RWPE1 (cell line): ENCODE results near the gene HMBS.
"Not testable (repeated sequence)": the region's sequence is repeated elsewhere in the genome, so short reads cannot be mapped to it uniquely, and the experiment has no call there.

Source experiments
- CTCF ChIA-PET: fragments of 350-600 bp; sonication (Branson Sonifier 250); formaldehyde crosslinking; extraction: SDS; loops from one replicate; lab custom pipeline; 2021; lab: Yijun Ruan, JAX
- POLR2A ChIA-PET: fragments of 400-600 bp; formaldehyde crosslinking; extraction: SDS; loops from one replicate; lab custom pipeline; 2020; ENCODE audit warnings: antibody characterized with exemption; ENCODE audit not compliant: low non-redundant PET; lab: Yijun Ruan, JAX
- DNase-seq: peaks from one replicate; pipeline ENCODE4 v3.0.0; 2012; ENCODE audit warnings: low spot score
- H3K27ac ChIP-seq: fragments of 450-650 bp; 2 replicates; pipeline ENCODE4 v1.5.1; 2017
- TF ChIP-seq, protein P1 (sequence below): fragments of 450-650 bp; conservative IDR thresholded peaks from 2 replicates; pipeline ENCODE4 v1.5.1; 2017; ENCODE audit warnings: low read depth, mild to moderate bottlenecking

The HMBS gene

DNA sequence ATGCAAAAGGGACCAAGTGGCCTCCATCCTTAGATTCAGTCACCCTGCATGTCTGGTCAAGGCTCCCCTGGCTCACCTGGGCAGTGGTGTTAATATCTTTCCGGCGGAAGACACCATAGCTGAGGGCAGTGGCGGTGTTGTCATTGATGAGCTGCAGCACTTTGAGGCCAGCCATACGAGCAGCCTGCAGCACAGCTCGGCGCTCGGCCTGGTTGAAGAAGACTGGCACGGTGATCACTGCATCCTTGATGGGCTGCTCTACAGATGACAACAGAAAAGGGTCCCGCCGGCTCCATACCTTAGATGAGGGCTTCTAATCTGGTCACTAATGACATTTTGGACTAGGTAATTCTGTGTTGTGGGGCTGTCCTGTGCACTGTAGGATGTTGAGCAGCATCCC lies 30.3 kb upstream of the HMBS start:
- ChIA-PET POLR2A (no interaction called here), CTCF (no interaction called here)
- H3K27ac ChIP-seq: no peak overlapping the region
- no peak for DNase-seq
- TF ChIP-seq, protein P1, sequence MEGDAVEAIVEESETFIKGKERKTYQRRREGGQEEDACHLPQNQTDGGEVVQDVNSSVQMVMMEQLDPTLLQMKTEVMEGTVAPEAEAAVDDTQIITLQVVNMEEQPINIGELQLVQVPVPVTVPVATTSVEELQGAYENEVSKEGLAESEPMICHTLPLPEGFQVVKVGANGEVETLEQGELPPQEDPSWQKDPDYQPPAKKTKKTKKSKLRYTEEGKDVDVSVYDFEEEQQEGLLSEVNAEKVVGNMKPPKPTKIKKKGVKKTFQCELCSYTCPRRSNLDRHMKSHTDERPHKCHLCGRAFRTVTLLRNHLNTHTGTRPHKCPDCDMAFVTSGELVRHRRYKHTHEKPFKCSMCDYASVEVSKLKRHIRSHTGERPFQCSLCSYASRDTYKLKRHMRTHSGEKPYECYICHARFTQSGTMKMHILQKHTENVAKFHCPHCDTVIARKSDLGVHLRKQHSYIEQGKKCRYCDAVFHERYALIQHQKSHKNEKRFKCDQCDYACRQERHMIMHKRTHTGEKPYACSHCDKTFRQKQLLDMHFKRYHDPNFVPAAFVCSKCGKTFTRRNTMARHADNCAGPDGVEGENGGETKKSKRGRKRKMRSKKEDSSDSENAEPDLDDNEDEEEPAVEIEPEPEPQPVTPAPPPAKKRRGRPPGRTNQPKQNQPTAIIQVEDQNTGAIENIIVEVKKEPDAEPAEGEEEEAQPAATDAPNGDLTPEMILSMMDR: no peak

DNA sequence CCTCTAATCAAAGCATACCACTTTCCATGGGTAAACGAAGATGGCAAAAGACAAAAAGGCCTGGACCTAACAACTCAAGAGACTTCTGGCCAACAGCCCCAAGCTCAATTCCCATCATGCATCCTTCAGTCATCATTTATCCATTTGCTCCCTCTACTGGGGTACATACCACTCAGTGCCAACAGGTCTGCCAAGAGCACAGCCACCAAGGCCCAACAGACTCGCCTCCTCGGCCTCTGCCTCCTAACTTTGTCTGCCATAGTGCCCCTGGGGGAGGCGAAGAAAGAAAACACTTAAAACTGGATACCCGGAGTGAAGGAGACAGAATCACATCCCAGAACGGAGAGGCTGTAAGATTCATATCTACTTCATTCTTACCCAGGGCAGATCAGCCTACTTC lies 28.8 kb upstream of the HMBS start:
- CTCF ChIA-PET: interaction anchor here (1.0 to 1.2 kb wide), 2 partner anchors 8 to 11 kb away, joined by 3 to 5 read pairs; partner anchors contain the start of gene VPS11
- peak; percentile 22 for DNase-seq
- POLR2A ChIA-PET: interaction anchor here (0.8 to 1.5 kb wide), 3 partner anchors 8 to 27 kb away, joined by 3 to 8 read pairs (median 3); partner anchors contain the start of gene VPS11
- TF ChIP-seq, protein P1: no peak
- H3K27ac ChIP-seq: peak overlapping the region; percentile 85

DNA sequence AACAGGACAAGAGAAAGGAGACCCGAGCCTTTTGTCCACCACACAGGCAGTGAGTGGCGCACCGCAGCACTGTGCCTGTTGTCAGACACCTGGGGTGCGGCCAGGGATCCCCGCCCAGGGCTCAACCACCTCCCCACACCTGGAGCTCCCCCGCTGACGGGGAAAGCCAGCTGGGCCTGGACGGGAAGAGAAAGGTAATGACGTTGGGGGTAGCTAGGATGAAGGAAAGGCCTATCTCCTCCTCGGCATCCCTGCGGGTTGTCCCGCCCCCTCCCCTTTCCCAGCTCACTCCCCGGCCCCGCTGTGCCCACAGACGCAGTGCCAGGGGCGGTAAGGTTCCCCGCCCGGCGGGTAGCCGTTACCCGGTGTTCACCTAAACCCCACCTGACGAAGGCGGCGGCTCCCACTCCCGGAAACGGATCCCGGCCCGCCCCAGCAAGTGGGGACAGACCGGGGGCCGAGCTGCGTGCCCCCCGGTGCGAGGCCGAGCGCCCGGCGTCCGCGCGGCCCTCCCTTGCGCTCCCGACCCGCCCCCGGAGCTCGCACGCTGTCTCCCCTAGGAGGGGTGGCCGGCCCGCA lies 28.2 kb upstream of the HMBS start:
- CTCF ChIA-PET: interaction anchor here (1.0 to 1.2 kb wide), 2 partner anchors 9 to 11 kb away, joined by 3 to 5 read pairs; partner anchors contain the start of gene VPS11
- TF ChIP-seq, protein P1: no peak
- peak; percentile 62 for DNase-seq

DNA sequence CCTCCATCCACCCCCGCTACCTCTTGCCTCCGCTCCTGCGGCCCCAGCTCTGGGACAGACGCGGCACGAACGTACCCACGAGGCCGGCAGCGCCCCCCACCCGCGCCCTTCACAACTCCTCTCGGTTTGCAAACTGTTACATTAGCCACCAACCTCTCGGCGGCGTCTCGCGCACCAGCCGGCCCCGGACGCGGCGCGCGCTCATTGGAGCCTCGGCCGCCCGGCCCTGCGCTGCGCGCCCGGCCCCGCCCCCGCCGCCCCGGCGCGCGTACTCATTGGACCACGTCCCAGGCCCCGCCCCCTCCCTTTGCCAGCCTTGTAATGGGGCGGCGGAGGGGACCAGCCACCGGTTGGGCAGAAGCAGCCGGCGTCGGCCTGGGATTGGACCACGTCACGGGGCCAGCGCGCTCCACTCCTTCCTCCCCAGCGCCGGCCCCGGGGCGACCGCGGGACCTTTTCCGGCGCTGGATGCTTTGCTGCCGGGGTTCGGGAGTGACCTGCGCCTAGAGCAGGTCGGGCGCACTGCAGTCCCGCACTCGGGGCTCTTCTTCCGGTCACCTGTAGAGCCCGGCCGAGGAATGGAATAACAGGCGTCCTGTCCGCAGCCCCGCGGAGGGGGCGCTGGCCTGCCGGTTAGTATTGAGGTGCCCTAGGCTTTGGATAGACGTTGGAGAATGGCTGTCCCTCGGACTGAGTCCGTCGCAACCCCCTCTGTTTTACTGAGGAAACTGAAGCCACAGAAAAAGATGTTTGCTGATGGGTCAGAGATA lies 27.5 kb upstream of the HMBS start, which contains the start of gene HYOU1:
Gene HYOU1, minus strand, starts transcription at position 206 of the 770 bp plus-strand sequence. CDS start 1,045 bp downstream, outside the sequence.
- DNase-seq: peak; percentile 98
- H3K27ac ChIP-seq: peak within 1 kb of the TSS; percentile 85
- ChIA-PET POLR2A (interaction anchor here (0.8 to 1.5 kb wide), 2 partner anchors 10 to 26 kb away, joined by 3 to 8 read pairs; no protein-coding TSS in a partner anchor), CTCF (interaction anchor here (1.0 to 1.2 kb wide), 2 partner anchors 10 kb away, joined by 3 to 5 read pairs; partner anchors contain the start of gene VPS11)
- TF ChIP-seq, protein P1: no peak

More for the DNA sequence above, 28.2 kb upstream of the HMBS start:
- POLR2A ChIA-PET: interaction anchor here (0.8 to 1.5 kb wide), 3 partner anchors 9 to 27 kb away, joined by 3 to 8 read pairs (median 3); partner anchors contain the start of gene VPS11
- H3K27ac ChIP-seq: peak overlapping the region; percentile 85

DNA sequence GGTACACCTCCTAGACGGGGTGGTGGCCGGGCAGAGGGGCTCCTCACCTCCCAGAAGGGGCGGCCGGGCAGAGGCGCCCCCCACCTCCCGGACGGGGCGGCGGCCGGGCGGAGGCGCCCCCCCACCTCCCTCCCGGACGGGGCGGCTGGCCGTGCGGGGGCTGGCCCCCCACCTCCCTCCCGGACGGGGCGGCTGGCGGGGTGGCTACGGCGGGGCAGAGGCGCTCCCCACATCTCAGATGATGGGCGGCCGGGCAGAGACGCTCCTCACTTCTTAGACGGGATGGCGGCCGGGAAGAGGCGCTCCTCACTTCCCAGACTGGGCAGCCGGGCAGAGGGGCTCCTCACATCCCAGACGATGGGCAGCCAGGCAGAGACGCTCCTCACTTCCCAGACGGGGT lies 25.6 kb upstream of the HMBS start:
- DNase-seq, H3K27ac ChIP-seq, POLR2A ChIA-PET, CTCF ChIA-PET: not testable (repeated sequence)

DNA sequence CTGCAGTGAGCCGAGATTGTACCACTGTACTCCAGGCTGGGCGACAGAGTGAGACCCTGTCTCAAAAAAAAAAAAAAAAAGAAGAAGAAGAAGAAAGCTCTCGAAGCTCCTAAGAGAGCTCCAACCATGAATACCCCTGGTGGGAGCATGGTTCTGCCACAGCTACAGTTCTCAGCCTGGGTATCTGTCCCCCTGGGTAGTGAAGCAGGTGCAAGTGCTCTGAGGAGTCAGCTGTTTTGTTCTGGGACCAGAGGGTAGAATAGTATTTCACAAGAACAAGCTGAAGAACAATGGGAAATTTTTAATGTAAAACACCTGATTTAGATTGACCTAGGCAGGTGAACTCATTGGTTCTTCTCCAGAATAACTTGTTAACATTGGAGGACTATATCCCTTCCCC lies 23.4 kb upstream of the HMBS start:
- POLR2A ChIA-PET: no interaction called here
- no peak for DNase-seq

More for the DNA sequence above, 23.4 kb upstream of the HMBS start:
- CTCF ChIA-PET: interaction anchor here (0.6 kb wide), 2 partner anchors 14 to 39 kb away, joined by 3 to 7 read pairs; no protein-coding TSS in a partner anchor
- TF ChIP-seq, protein P1: no peak
- no peak overlapping the region for H3K27ac ChIP-seq
